MM.1S (cell line): Measurements from ENCODE around the gene DCBLD2.

Experiments used
- CTCF ChIP-seq: fragments of 300-600 bp; sonication (generic); IDR thresholded peaks from 2 replicates; pipeline ENCODE4 v1.5.1; 2016; ENCODE audit warnings: antibody characterized with exemption, low read length, mixed read lengths
- EZH2 ChIP-seq: fragments of 300-600 bp; sonication (generic); optimal IDR thresholded peaks from 2 replicates; pipeline ENCODE3; 2017; ENCODE audit warnings: low read depth, mild to moderate bottlenecking, antibody characterized with exemption, low read length, mixed read lengths
- EZH2phosphoT487 ChIP-seq: fragments of 300-600 bp; sonication (generic); IDR thresholded peaks from 2 replicates; pipeline ENCODE4 v1.6.1; 2018; ENCODE audit warnings: antibody characterized with exemption, low read length

GRCh38 chr3:98903705-98904481 is 2.4 kb upstream of the DCBLD2 start:
- TF ChIP-seq CTCF (no peak), EZH2phosphoT487 (no peak), EZH2 (no peak)
